Right cardiac atrium (tissue), 5 donors: Measurements from ENCODE around the gene PRKN. TPM values are rescaled to one million over a fixed set of nuclear protein-coding genes. Genes with fewer than 3 reads are reported as not detected.
A peak's percentile ranks its signal among the peaks of the same experiment; 100 is the strongest.

Experiments used
- ATAC-seq, 2 donors: fragments of 200-7000 bp; cut with Tn5 transposase; one replicate each; pipeline versions ENCODE4 v1.8.0 to v1.9.1; 2020; ENCODE audit warnings: moderate library complexity in 2 of 2, mild to moderate bottlenecking in 1 of 2
- DNase-seq, 3 donors: peaks; one replicate each; pipeline ENCODE4 v3.0.0-alpha.2; 2020
- H3K27ac ChIP-seq: one replicate; pipeline ENCODE4 v1.5.1; 2013; ENCODE audit warnings: mild to moderate bottlenecking, low read length, control low read depth, moderate library complexity
- H3K27me3 ChIP-seq: one replicate; pipeline ENCODE4 v1.6.1; 2013; ENCODE audit not compliant: control insufficient read depth, insufficient read depth
- H3K4me1 ChIP-seq: one replicate; pipeline ENCODE4 v1.6.1; 2013; ENCODE audit warnings: low read length; ENCODE audit not compliant: control insufficient read depth, insufficient read depth
- H3K4me3 ChIP-seq: one replicate; pipeline ENCODE4 v1.5.1; 2013; ENCODE audit warnings: low read length, control low read depth
- H3K9me3 ChIP-seq: one replicate; pipeline ENCODE4 v1.6.1; 2013; ENCODE audit warnings: low read length; ENCODE audit not compliant: control insufficient read depth
- WGBS: extraction: QIAGEN DNeasy Blood & Tissue Kit; methylation state at CpG from one replicate; pipeline ENCODE4 v1.1.7; 2013; 5-methylcytosine and 5-hydroxymethylcytosine counted together
- intact Hi-C, 4 donors: fragments of 100-400 bp; cut with DNase I; formaldehyde crosslinking; loops; one replicate each; pipeline versions ENCODE4 v1.11.0 to v1.14.0; 2022 to 2023
- polyA plus RNA-seq: library from polyadenylated mRNA; stranded (reverse); fragments of 200-250 nt; gene quantifications from one replicate; pipeline ENCODE4 v1.2.3, GENCODE V29; 2013
- total RNA-seq, 4 donors: library from RNA; stranded (reverse); fragmentation: NEBNext Ultra II Directional; extraction: Animal tissue kit (Norgen Biotek cat#: 25700); gene quantifications; one replicate each; pipeline ENCODE4 v1.2.1, GENCODE V29; 2021
- donor health status: healthy with polysubstance abuse.
- donor health status: DM: no; HTN: yes; CAD: no.
- donor health status: DM: no; HTN: no; CAD: no.
- donor health status: DM: no; HTN: yes; CAD: no; lungs with severe emphysema.
- donor health status: DM: yes; HTN: yes; CAD: no.

The PRKN gene
- total and polyA plus RNA-seq, 5 donors: 9.6 to 33.0 (median 24.8) TPM

DNA sequence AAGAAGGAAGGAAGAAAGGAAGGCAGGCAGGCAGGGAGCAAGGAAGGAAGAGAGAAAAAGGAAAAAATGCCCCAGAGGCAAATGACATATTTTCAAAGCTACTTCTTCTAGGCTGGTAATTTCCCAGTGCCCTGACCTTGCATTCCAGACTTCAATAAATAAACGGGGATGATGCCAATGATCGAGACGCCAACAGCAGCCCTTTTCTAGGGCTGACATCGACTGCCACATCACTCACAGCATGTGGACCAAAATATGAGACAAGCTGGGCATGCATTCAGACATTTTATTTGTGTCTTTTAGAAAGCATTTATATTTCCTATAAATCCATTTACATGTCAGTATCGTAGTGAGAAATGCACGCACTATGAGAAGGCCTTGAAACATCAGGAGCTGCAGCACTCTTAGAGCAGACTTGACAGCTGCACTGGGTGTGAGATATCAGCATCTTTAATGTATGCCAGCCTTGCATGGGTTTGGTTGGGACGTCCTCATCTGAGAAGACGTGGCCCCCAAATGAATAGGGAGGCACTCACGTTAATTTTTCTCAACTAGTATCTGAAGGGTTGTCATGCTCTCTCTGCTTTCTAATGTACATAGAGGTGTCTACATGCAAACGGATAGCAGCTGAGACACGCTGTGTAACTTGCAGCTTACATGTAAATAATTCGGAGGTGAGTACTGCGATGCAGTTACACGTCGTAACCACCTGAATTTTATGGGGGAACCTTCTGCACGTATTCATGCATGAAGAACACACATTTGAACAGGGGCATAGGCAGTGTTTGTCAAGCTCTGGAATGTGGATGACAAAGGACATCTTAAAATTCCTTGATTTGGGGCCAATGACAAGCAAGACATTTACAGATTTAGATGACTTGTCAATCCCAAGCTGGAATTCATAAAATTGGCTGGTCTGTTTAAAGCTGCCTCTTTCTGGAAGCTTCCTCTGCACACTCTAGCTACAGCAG, 1304.6 kb downstream of the PRKN start:
- 78% methylated on average over 16 of the region's 16 CpGs for WGBS
- H3K27ac ChIP-seq: no peak overlapping the region
- H3K9me3 ChIP-seq: no peaks in the 10 kb centered on the region
- DNase-seq (no peak), ATAC-seq (no peak)
- H3K4me1 ChIP-seq: peaks cover 2% of the 10 kb centered on the region
- intact Hi-C loops: no loop called here
- no peaks in the 10 kb centered on the region for H3K27me3 ChIP-seq
- H3K4me3 ChIP-seq: no peak overlapping the region

DNA sequence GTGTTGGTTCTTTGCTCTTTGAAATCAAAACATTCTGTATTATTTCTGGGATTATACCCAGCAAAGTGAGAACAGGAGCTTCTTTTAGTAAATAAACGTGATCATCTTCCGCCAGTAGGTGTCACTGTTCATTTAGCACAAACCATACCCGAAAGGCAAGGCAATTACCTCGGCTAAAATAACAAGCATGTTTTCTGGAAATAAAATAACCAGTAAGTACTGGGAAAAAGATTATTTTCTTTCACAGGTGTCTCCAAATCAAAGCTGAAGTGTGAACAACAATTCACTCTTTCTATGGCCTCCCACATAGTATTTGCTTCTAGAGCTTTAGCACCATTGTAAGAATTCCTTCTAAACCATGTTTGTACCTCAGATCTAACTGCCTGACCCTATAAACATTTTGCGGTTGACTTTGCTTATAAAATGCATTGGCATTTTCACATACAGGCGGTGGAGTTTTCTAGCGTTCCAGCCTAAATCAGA, 1309.1 kb downstream of the PRKN start:
- WGBS: 18% methylated on average over 7 of the region's 7 CpGs
- intact Hi-C loops: loop anchor here in 3 of 4 donors (10.0 kb wide), 1 partner anchor 276 kb away; no protein-coding TSS in a partner anchor
- no peak overlapping the region for H3K27ac ChIP-seq

DNA sequence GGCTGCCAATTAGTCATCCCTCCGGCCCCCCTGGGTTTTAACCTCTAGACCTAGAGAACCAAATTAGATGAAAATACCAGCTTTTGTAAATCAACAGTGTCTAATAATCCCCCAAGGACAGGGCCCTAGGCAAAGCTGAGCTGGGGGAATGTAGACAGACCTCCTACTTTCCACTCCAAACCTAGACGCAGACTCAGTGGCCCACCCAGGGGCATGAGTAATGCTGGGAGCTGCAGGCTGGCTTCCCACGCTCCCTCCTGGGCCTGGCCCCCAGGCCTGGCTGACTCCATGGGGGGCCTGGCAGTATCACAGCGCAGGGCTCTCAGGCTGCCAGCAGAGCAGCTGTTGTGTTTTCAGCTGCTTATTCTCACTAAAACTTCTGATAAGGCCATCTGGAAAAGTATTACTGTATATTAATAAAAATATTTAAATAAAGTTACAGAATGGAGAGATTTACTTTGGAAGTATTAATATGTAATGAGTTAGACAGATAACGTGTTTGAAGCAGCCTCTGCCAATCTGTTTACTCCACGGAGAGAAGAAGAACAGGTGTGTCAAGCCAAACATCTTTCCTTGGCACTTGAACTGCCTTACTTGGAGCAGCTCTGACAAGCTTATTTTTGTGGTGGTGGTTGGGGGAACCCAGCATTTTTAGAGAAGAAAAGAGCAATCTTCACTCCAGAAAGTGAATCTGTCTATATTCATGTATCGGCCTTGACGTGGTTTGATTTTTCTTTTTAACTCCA, 1309.7 kb downstream of the PRKN start:
- DNase-seq: peak; percentile 77 to 80 (median 79)
- intact Hi-C loops: loop anchor here in 3 of 4 donors (10.0 kb wide), 1 partner anchor 277 kb away; no protein-coding TSS in a partner anchor
- WGBS: 43% methylated on average over 8 of the region's 8 CpGs
- peak; percentile 66 to 89 for ATAC-seq
- H3K27me3 ChIP-seq: no peaks in the 10 kb centered on the region
- H3K9me3 ChIP-seq: no peaks in the 10 kb centered on the region
- H3K4me1 ChIP-seq: no peaks in the 10 kb centered on the region
- H3K27ac ChIP-seq: no peak overlapping the region
- no peak overlapping the region for H3K4me3 ChIP-seq

More for the DNA sequence above, 1309.1 kb downstream of the PRKN start:
- Histone ChIP-seq H3K4me1 (peaks cover under 1% of the 10 kb centered on the region), H3K9me3 (no peaks in the 10 kb centered on the region), H3K27me3 (no peaks in the 10 kb centered on the region), H3K4me3 (no peak overlapping the region)
- ATAC-seq: peak in 1 of 2 donors; percentile 60
- DNase-seq: no peak

DNA sequence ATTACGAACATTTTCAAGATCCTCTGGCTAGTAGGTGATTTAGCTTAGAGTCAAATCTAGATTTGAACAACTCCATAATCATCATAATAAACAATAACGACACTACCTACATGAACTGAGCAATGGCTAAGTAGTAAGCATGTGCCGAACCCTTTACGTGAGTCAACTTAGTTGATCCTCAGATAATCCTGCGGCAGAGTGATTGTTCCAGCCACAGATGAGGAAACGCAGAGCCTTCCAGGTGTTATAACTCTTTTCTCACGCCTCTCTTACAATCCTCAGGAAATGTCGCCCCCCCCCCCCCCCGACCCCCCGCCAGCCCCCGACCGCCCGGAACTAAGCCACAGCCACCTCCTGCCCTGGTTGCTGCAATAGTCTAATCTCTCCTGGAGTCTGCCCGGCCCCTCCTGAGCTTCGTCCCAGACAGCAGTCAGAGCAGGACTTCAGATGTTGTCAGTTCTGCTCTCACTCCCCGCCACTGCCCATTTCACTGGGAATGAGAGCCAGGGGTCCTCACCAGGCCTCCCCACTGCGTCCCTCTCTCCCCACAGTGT, 1312.2 kb downstream of the PRKN start:
- WGBS: 59% methylated on average over 16 of the region's 17 CpGs

DNA sequence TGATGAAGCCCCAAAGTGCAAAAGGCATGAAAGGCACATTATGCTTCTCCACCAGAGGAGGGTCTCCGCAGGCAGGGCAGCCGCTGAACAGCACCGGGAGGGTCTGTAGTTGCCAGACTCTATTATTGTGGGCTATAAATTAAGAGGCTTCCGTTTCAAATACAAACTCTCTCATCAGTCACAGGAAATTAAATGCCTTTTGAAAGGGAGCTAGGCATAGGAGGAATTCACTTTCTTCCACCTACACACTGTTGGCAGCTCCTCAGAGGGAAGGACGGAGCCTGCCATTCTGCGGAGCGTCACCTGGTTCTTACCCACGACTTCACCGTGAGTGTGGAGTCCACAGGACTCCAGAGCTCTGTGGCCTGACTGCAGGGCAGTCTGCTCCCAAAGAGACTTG, 1312.9 kb downstream of the PRKN start:
- H3K27ac ChIP-seq: no peak overlapping the region
- no peaks in the 10 kb centered on the region for H3K27me3 ChIP-seq
- H3K4me1 ChIP-seq: no peaks in the 10 kb centered on the region
- DNase-seq (no peak), ATAC-seq (no peak)
- H3K9me3 ChIP-seq: no peaks in the 10 kb centered on the region
- intact Hi-C loops: loop anchor here in 3 of 4 donors (10.0 kb wide), 1 partner anchor 280 kb away; no protein-coding TSS in a partner anchor
- H3K4me3 ChIP-seq: no peak overlapping the region
- WGBS: 72% methylated on average over 9 of the region's 9 CpGs

More for the DNA sequence above, 1312.2 kb downstream of the PRKN start:
- DNase-seq (no peak), ATAC-seq (no peak)
- no peaks in the 10 kb centered on the region for H3K9me3 ChIP-seq
- H3K27ac ChIP-seq: no peak overlapping the region
- no peaks in the 10 kb centered on the region for H3K27me3 ChIP-seq
- intact Hi-C loops: loop anchor here in 3 of 4 donors (10.0 kb wide), 1 partner anchor 279 kb away; no protein-coding TSS in a partner anchor
- H3K4me1 ChIP-seq: no peaks in the 10 kb centered on the region
- H3K4me3 ChIP-seq: no peak overlapping the region

DNA sequence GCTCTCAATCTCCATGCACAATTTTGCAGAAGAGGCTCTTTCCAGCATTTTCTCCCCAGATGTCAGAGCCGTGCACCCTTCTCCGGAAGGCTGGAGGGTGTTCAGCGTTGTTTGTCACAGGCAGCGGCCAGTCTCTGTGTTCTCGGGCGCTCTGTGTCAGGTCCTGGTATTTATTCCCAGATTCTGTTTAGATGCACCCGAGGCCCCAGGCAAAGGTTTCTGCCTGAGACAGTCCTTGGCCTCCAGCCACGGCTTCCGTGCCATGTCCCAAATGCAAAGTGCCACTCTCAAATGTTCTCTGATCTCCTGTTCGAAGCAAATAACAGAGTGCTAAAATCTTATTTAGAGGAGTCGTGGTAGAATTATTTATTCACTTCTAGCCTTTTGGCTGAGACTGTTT, 1313.4 kb downstream of the PRKN start:
- H3K4me3 ChIP-seq: no peak overlapping the region
- no peaks in the 10 kb centered on the region for H3K27me3 ChIP-seq
- ATAC-seq (peak in 1 of 2 donors; percentile 20), DNase-seq (peak in 2 of 3 donors; percentile 50 to 72)
- intact Hi-C loops: loop anchor here in 3 of 4 donors (10.0 kb wide), 1 partner anchor 281 kb away; no protein-coding TSS in a partner anchor
- 72% methylated on average over 11 of the region's 11 CpGs for WGBS
- H3K27ac ChIP-seq: no peak overlapping the region
- no peaks in the 10 kb centered on the region for H3K4me1 ChIP-seq
- H3K9me3 ChIP-seq: no peaks in the 10 kb centered on the region

DNA sequence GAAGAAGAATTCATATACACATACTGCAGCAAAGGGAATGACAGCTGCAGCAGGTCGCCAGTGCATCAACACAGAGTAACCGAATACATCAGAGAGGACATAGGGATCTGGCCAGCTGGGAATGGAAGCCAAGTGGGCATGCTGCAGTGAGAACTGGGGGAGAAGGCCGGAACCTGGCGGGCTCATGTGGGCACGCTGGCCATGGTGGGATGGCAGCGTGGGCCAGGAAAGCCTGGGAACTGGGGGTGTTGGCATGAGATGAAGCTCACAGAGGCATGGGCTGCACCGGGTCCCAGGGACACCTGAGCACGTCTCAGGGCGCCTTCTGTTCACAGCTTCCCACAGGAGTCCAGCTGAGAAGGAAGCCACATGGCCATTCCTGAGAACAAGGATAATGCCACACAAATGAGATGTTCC, 1314.2 kb downstream of the PRKN start:
- Histone ChIP-seq H3K27me3 (no peaks in the 10 kb centered on the region), H3K27ac (no peak overlapping the region), H3K4me3 (no peak overlapping the region), H3K4me1 (no peaks in the 10 kb centered on the region), H3K9me3 (no peaks in the 10 kb centered on the region)
- no peak for ATAC-seq
- DNase-seq: peak in 2 of 3 donors; percentile 45 to 46
- intact Hi-C loops: loop anchor here in 3 of 4 donors (10.0 kb wide), 1 partner anchor 281 kb away; no protein-coding TSS in a partner anchor
- WGBS: 87% methylated on average over 9 of the region's 9 CpGs

DNA sequence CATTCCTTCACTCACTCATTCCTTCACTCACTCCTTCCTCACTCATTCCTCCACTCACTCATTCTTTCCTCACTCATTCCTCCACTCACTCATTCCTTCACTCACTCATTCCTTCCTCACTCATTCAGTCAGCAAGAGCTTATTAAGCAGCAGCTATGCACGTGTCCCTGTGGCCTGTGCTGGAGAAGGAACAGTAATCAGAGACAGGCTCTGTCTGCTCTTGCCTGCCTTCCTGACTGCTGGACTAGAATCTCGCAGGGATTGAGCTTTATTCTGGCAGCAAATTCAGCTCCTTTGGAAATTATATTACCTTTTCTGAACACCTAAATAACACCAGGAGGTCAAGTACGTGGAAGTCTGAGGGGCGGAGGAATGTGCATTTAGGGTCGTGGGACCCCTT, 1314.8 kb downstream of the PRKN start:
- no peaks in the 10 kb centered on the region for H3K4me1 ChIP-seq
- ATAC-seq: no peak
- DNase-seq: no peak
- intact Hi-C loops: loop anchor here in 3 of 4 donors (10.0 kb wide), 1 partner anchor 282 kb away; no protein-coding TSS in a partner anchor
- H3K9me3 ChIP-seq: no peaks in the 10 kb centered on the region
- H3K27me3 ChIP-seq: no peaks in the 10 kb centered on the region
- WGBS: 84% methylated on average over 5 of the region's 5 CpGs
- no peak overlapping the region for H3K4me3 ChIP-seq
- H3K27ac ChIP-seq: no peak overlapping the region

DNA sequence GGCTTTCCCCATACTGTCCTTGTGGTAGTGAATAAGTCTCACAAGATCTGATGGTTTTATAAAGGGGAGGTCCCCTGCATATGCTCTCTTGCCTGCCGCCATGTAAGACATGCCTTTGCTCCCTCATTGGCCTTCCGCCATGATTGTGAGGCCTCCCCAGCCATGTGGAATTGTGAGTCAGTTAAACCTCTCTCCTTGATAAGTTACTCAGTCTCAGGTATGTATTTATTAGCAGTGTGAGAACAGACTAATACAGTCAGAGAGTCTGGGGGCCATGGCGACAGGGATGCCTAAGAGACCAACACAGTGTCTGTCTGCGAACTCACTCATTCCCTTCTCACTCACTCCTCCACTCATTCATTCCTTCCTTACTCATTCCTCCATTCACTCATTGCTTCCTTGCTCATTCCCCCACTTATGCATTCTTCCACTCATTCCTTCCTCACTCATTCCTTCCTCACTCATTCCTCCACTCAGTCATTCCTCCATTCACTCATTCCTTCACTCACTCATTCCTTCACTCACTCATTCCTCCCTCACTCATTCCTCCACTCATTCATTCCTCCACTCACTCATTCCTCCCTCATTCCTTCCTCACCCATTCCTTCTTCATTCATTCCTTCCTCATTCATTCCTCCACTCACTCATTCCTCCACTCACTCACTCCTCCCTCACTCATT, 1316.2 kb downstream of the PRKN start:
- 98% methylated on average over 4 of the region's 4 CpGs for WGBS
- ATAC-seq: no peak
- no peaks in the 10 kb centered on the region for H3K27me3 ChIP-seq
- H3K4me3 ChIP-seq: no peak overlapping the region
- no peaks in the 10 kb centered on the region for H3K9me3 ChIP-seq
- H3K4me1 ChIP-seq: peaks cover 2% of the 10 kb centered on the region
- intact Hi-C loops: loop anchor here in 3 of 4 donors (10.0 kb wide), 1 partner anchor 283 kb away; no protein-coding TSS in a partner anchor
- H3K27ac ChIP-seq: no peak overlapping the region
- no peak for DNase-seq

DNA sequence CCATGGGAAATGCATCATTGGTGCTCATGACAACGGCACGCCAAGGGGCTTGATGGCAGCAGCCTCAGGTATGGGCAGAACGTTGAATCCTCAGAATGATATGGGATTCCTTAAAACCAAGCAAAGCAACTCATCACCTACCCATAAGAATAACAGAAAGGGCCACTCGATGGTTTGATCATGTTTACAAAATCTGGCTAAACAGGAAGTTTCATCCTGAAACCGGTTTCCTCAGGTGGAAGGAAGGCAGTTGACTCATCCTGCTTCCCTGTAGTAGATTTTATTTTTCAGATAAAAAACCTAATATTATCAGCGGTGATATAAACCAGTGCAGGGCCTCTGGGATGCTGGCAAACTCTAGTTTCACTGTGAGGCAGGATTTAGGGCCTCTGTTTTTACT, 1316.8 kb downstream of the PRKN start:
- H3K4me1 ChIP-seq: peaks cover 2% of the 10 kb centered on the region
- H3K9me3 ChIP-seq: no peaks in the 10 kb centered on the region
- intact Hi-C loops: loop anchor here in 3 of 4 donors (10.0 kb wide), 1 partner anchor 284 kb away; no protein-coding TSS in a partner anchor
- DNase-seq: no peak
- no peak overlapping the region for H3K27ac ChIP-seq
- WGBS: 88% methylated on average over 6 of the region's 6 CpGs
- H3K4me3 ChIP-seq: no peak overlapping the region
- no peak for ATAC-seq
- H3K27me3 ChIP-seq: no peaks in the 10 kb centered on the region
